ENCODE data around the gene MPZ. TPM values are rescaled to one million over a fixed set of nuclear protein-coding genes. Genes with fewer than 3 reads are reported as not detected.

MPZ gene
- total RNA-seq, 4 donors from 2014 or later, result 0.67 to 1.9 (median 0.93) TPM

- intact Hi-C loops (cut with DNase I), result no loop called here
- Histone ChIP-seq H3K9me3 (no peaks in the 10 kb centered on the region), H3K27ac (no peak overlapping the region), H3K4me3 (replicated peaks in 1 of 3) (no peak overlapping the region), H3K36me3 (no peaks in the 10 kb centered on the region), H3K27me3 (no peaks in the 10 kb centered on the region), H3K4me1 (no peaks in the 10 kb centered on the region)
- TF ChIP-seq CTCF (IDR thresholded peaks at IDR 0.05), result no peak
- no peak for TF ChIP-seq POLR2A (IDR thresholded peaks at IDR 0.05)
- 39% methylated on average over 3 of the region's 3 CpGs for WGBS, 2 donors
- no peak for DNase-seq
These were observed 36.4 kb downstream of the MPZ start for GRCh38 chr1:161273402-161273801.

GRCh38 chr1:161267321-161267720 lies 42.4 kb downstream of the MPZ start:
- WGBS, 2 donors, result 71 to 78% methylated on average over 3 of the region's 3 CpGs
- no peaks in the 10 kb centered on the region for H3K4me1 ChIP-seq
- no peak for TF ChIP-seq POLR2A (IDR thresholded peaks at IDR 0.05)
- no peak for TF ChIP-seq CTCF (IDR thresholded peaks at IDR 0.05)
- no peak overlapping the region for H3K4me3 ChIP-seq (replicated peaks in 1 of 3)
- no peak for DNase-seq
- H3K36me3 ChIP-seq, result no peaks in the 10 kb centered on the region
- intact Hi-C loops (cut with DNase I), result no loop called here
- no peaks in the 10 kb centered on the region for H3K9me3 ChIP-seq
- H3K27ac ChIP-seq, result no peak overlapping the region
- no peaks in the 10 kb centered on the region for H3K27me3 ChIP-seq

GRCh38 chr1:161266836-161267235 lies 42.9 kb downstream of the MPZ start:
- H3K4me3 ChIP-seq (replicated peaks in 1 of 3), result no peak overlapping the region
- H3K36me3 ChIP-seq, result no peaks in the 10 kb centered on the region
- intact Hi-C loops (cut with DNase I), result no loop called here
- no peaks in the 10 kb centered on the region for H3K9me3 ChIP-seq
- WGBS, 2 donors, result 60 to 74% methylated on average over 2 of the region's 2 CpGs
- TF ChIP-seq CTCF (IDR thresholded peaks at IDR 0.05) (no peak), POLR2A (IDR thresholded peaks at IDR 0.05) (no peak)
- H3K4me1 ChIP-seq, result no peaks in the 10 kb centered on the region
- no peak overlapping the region for H3K27ac ChIP-seq
- DNase-seq, result no peak
- no peaks in the 10 kb centered on the region for H3K27me3 ChIP-seq

- Histone ChIP-seq H3K27ac (no peak overlapping the region), H3K4me3 (replicated peaks in 1 of 3) (no peak overlapping the region), H3K9me3 (no peaks in the 10 kb centered on the region), H3K4me1 (no peaks in the 10 kb centered on the region), H3K27me3 (no peaks in the 10 kb centered on the region), H3K36me3 (no peaks in the 10 kb centered on the region)
- 48 to 50% methylated on average over 3 of the region's 3 CpGs for WGBS, 2 donors
- no peak for DNase-seq
- intact Hi-C loops (cut with DNase I), result no loop called here
- TF ChIP-seq CTCF (IDR thresholded peaks at IDR 0.05) (no peak), POLR2A (IDR thresholded peaks at IDR 0.05) (no peak)
These were observed 43.6 kb downstream of the MPZ start for GRCh38 chr1:161266202-161266601.

- H3K36me3 ChIP-seq, result no peaks in the 10 kb centered on the region
- no peaks in the 10 kb centered on the region for H3K9me3 ChIP-seq
- 69 to 72% methylated on average over 5 of the region's 5 CpGs for WGBS, 2 donors
- H3K27ac ChIP-seq, result no peak overlapping the region
- H3K4me3 ChIP-seq (replicated peaks in 1 of 3), result no peak overlapping the region
- no peak for DNase-seq
- peaks cover 0 to 7% of the 10 kb centered on the region in 2 donors for H3K4me1 ChIP-seq
- TF ChIP-seq POLR2A (IDR thresholded peaks at IDR 0.05) (no peak), CTCF (IDR thresholded peaks at IDR 0.05) (no peak)
- no peaks in the 10 kb centered on the region for H3K27me3 ChIP-seq
- intact Hi-C loops (cut with DNase I), result no loop called here
These were observed 44.5 kb downstream of the MPZ start for GRCh38 chr1:161265305-161265704.

Data from thyroid gland (tissue), 4 donors.